ENCODE data around the gene USP24. TPM values are rescaled to one million over a fixed set of nuclear protein-coding genes. Genes with fewer than 3 reads are reported as not detected.

Gene USP24
- total and polyA plus RNA-seq, 2 donors (not counting 3 experiments of a cell fraction or from before 2014, with no cell fraction given) = 8.2 to 30.0 TPM

DNA sequence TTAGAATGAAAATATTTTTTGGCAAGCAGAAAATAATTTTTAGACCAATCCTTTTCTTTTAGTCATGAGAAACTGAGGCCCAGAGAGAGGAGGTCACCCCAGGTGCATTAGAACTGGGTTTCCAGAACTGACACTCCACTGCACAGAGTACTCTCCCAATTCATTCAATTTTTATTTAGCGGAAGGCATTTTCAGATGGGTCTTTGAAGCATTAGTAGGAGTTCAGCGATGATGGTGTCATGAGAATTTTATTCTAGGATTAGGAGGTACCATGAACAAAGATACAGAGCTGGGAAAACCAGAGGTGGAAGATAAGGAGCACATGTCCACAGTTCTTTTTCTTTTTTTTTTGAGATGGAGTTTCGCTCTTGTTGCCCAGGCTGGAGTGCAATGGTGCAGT is 173.6 kb downstream of the USP24 start:
- Histone ChIP-seq H3K79me2 (ENCODE audit: control insufficient read depth, insufficient read depth, low read length) (no peaks in the 10 kb centered on the region), H3K9ac (replicated peaks; ENCODE audit: extremely low read depth, insufficient read depth, low read length) (no peak overlapping the region), H3K27ac (ENCODE audit: insufficient read depth, low read depth, low read length) (no peak overlapping the region), H3K9me1 (replicated peaks; ENCODE audit: control insufficient read depth, extremely low read depth, insufficient read depth, low read length) (no peaks in the 10 kb centered on the region), H3K27me3 (ENCODE audit: control insufficient read depth in 2 of 2, insufficient read depth in 2 of 2, low read length in 2 of 2) (peaks cover 50 to 55% of the 10 kb centered on the region in 2 experiments), H3K4me2 (ENCODE audit: insufficient read depth, low read length) (no peak overlapping the region), H3K36me3 (ENCODE audit: control insufficient read depth in 2 of 2, extremely low read depth in 1 of 2, insufficient read depth in 2 of 2, low read length in 2 of 2) (no peaks in the 10 kb centered on the region), H4K20me1 (replicated peaks; ENCODE audit: control insufficient read depth, extremely low read depth, insufficient read depth, low read length) (no peaks in the 10 kb centered on the region), H3K4me3 (replicated peaks in 1 of 3; ENCODE audit: insufficient read depth in 1 of 3, low read depth in 1 of 3, low read length in 3 of 3) (no peak overlapping the region), H2AFZ (ENCODE audit: low read depth, low read length) (no peak overlapping the region), H3K9me3 (replicated peaks; ENCODE audit: control insufficient read depth, insufficient read depth, low read length) (no peaks in the 10 kb centered on the region), H3K4me1 (ENCODE audit: control insufficient read depth, extremely low read depth, insufficient read depth, low read length) (peaks cover 4% of the 10 kb centered on the region)
- ChIA-PET CTCF (no interaction called here), POLR2A (no interaction called here)
- TF ChIP-seq FOS (IDR thresholded peaks at IDR 0.05; ENCODE audit: borderline replicate concordance, insufficient read depth, low read length) (no peak), MYC (IDR thresholded peaks at IDR 0.05; ENCODE audit: low read depth, low read length) (no peak), EZH2 (IDR thresholded peaks at IDR 0.05; ENCODE audit: borderline replicate concordance, low read depth, low read length, severe bottlenecking) (no peak), JUN (IDR thresholded peaks at IDR 0.05; ENCODE audit: borderline replicate concordance, insufficient read depth, insufficient read length, low read depth) (no peak), POLR2A (IDR thresholded peaks at IDR 0.05; ENCODE audit: low read depth, low read length) (no peak)
- TF ChIP-seq, protein P1, sequence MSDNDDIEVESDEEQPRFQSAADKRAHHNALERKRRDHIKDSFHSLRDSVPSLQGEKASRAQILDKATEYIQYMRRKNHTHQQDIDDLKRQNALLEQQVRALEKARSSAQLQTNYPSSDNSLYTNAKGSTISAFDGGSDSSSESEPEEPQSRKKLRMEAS (IDR thresholded peaks at IDR 0.05; ENCODE audit: insufficient read depth, insufficient read length) = no peak
- TF ChIP-seq, protein P2, sequence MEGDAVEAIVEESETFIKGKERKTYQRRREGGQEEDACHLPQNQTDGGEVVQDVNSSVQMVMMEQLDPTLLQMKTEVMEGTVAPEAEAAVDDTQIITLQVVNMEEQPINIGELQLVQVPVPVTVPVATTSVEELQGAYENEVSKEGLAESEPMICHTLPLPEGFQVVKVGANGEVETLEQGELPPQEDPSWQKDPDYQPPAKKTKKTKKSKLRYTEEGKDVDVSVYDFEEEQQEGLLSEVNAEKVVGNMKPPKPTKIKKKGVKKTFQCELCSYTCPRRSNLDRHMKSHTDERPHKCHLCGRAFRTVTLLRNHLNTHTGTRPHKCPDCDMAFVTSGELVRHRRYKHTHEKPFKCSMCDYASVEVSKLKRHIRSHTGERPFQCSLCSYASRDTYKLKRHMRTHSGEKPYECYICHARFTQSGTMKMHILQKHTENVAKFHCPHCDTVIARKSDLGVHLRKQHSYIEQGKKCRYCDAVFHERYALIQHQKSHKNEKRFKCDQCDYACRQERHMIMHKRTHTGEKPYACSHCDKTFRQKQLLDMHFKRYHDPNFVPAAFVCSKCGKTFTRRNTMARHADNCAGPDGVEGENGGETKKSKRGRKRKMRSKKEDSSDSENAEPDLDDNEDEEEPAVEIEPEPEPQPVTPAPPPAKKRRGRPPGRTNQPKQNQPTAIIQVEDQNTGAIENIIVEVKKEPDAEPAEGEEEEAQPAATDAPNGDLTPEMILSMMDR (IDR thresholded peaks at IDR 0.05; ENCODE audit: extremely low read depth in 1 of 2, insufficient read depth in 1 of 2, low read depth in 1 of 2, low read length in 2 of 2) = no peak
- DNase-seq (ENCODE audit: low read depth, low spot score) (no peak), FAIRE-seq (no peak)
- intact Hi-C loops (cut with micrococcal nuclease) (no loop called here), dilution Hi-C loops (cut with MboI; ENCODE audit: extremely low pct_ligation_motif_present, low sequenced_read_pairs) (no loop called here)
- BruUV-seq (replicated peaks) = no TSS peak

Data from endothelial cell of umbilical vein (primary cell).